GM18511 (cell line): ENCODE measurements around the gene EYA2.

Experiments used
- ATAC-seq: cut with Tn5 transposase; IDR thresholded peaks from one replicate; pipeline ENCODE4 v1.9.1; 2021; ENCODE audit warnings: mild to moderate bottlenecking, moderate library complexity; ENCODE audit not compliant: unreplicated experiment

EYA2 gene

DNA sequence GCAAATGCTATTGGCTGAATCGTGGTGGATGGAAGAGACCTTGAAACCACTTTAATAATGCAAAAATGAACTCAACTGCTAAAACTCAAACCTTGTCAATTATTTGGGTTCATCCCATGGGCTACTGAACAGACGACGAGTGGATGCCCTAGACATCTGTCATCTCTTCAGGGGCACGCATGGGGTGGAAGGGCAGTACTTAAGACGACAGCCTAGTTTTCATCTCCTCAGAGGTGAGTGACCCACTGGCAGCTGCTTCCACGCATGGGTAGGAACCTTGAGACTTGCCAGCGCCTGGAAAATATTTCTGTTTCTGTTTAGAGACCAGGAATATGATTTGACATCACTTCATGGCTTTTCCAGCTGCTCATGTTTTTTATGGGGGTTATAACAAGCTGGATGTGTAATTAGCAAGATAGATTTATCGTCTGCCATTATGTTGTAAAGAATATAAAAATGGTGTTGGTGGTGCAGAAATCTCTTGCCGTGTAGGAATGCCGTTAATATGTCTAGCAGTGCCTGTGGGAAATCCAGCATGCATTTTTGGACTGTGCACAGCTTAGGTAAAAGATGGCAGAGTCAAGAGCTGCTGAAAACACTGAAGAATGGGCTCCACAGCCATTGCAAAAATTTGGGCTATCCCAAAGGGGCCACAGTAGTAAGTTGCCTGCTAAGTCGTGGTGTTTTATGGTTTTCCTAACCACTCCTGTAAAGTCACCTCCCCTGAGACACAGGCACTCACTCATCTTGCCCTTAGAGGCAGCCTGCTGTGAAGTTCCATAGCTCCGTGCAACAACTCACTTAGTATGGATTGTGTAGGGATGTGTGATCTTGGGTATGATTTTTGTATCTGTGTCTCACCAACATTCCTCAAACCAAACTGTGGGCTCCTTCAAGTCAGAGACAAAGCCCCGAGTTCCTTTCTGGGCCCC, 203.3 kb downstream of the EYA2 start:
- no peak for ATAC-seq

DNA sequence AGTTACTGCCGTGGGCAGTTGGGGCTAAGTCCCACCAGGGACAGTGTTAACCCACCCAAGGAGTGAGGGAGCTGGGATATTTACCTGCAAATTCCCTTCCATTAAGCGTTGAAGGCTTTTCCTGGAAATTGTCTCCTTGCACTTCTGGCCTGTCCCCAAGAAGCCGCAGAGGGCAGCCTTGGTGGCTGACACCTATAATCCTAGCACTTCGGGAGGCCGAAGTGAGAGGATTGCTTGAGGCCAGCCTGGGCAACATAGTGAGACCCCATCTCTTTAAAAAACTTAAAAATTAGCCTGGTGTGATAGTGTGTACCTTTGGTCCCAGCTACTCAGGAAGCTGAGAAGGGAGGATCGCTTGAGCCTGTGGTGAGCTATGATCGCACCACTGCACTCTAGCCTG, 204.4 kb downstream of the EYA2 start:
- no peak for ATAC-seq

- ATAC-seq: no peak
These were observed 205.3 kb downstream of the EYA2 start for GRCh38 chr20:47099825-47100441.

- no peak for ATAC-seq
These were observed 208.0 kb downstream of the EYA2 start for GRCh38 chr20:47102629-47103028.

GRCh38 chr20:47106786-47107185, 212.1 kb downstream of the EYA2 start:
- no peak for ATAC-seq

DNA sequence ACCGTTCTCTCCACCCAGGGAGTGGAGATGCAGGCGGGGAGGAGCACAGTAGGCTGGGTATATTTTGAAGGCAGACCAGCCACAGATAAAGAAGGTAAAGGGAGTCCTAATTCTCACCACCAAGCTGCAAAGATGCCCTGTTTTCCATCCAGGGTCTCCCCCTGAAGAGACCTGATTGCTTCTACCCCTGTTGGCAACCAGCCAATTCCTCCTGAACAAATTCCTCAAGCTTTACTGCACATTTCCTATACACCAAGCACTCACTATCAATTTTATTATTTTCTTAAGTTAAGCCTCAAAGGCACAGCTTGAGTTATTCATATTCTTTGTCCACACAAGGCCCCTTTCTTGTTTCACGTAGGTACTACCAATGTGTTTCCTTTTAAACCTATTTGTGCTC, 214.4 kb downstream of the EYA2 start:
- ATAC-seq: no peak

- ATAC-seq: no peak
These were observed 216.2 kb downstream of the EYA2 start for GRCh38 chr20:47110819-47111218.

DNA sequence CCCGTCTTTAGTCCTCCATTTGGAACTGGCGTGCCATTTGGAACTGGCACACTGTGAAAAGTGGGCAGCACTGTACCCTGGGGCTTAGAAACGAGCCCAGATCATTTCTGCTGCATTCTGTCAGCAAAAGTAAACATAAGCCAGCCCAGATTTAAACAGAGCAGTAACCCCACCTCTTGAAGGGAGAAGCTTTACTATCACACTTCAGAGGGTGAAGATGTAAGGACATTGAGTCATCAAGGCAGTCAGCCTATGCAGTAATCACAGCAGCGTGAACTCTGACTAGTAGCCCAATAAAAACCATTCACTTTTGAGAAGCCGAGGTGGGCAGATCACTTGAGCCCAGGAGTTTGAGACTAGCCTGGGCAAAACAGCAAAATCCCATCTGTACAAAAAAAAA, 216.9 kb downstream of the EYA2 start:
- no peak for ATAC-seq

DNA sequence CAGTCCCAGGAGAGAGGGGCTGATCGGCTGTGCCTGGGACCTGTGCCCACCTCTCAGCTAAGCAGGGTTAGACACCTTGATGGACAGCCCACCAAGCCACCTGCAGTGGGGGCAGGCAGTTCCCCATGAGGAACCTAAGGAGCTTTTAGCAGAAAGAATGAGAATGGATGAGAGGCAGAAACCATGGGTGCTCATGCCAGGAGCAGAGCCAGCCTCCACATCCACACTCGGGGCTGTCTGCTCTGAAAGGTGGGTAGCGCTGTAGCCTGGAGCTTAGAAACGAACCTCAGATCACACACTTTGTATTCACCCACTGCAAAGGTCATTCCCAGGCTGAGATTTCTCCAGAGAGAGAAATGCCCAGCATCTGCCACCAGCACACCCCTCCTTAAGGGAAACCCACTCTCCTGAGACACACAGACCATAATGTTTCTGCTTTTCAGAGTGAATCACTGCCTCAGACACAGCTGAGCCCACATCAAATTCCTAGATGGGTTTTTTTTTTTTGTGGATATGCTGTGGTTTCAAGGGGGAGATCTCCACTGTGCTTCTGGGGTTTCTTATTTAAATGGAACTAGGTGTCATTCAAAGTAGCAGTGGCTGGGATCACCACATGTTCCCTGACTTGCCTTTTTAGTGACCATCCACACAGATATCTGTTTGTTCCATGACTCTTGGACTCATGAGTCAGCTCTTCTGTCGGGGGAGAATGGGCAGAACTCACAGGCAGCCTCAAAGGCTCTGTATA, 218.9 kb downstream of the EYA2 start:
- no peak for ATAC-seq

DNA sequence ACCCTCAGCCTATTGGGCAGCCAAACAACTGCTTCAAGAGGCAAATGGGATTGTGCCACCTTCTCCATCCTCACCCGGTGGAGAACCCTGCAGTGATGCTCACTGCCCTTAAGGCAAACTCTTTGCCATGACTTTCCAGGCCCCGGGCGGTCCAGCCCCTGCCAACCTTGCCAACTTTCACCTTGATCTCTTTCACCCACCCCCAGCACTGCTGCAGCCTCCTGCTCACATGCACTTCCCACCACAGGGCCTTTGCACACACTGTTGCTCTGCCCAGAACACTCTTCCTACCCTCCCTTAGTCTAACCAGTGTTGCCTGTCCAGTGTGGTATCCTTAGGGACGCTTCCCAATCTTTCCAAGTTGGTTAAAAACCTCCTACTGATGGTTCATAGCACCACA, 221.1 kb downstream of the EYA2 start:
- ATAC-seq: no peak

- ATAC-seq: no peak
These were observed 222.7 kb downstream of the EYA2 start for GRCh38 chr20:47117371-47117770.

DNA sequence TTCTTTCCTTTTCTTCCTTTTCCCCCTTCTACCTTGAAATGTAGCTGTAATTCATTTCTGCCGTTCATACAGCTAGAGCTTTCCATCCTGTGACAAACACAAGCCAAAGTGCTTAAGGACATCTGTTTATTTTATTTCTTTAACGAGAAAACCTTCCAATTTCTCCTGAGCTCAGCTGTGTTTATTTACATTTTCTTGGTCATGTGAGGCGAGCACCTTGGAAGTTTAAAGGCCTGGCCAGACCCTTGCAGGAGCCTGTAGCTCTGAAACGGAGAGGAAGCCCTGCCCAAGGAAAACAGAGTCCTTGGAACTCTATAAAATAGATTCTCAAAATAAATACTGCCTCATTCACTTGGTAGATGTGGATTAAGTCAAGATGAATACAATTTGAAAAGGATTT, 223.1 kb downstream of the EYA2 start:
- no peak for ATAC-seq

- ATAC-seq: no peak
These were observed 223.6 kb downstream of the EYA2 start for GRCh38 chr20:47118206-47118605.

DNA sequence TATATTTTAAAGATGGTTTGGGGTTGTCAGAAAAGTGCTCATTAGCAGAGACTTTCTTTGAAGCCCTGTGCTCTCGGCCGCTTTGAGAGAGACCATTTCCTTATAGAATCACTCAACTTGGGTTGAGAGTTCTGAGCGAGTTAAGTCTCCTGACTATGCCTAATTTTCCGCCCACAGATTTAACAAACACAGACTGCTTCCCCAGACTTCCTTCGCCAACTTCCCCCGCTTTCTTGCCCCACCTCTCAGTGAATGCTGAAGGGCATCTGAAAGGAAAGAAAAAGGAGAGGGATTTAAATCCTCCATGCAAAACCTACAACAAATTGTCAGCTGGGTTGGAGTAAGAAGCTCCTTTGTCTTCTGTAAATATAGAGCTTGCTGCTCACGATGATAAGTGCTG, 224.0 kb downstream of the EYA2 start:
- no peak for ATAC-seq

DNA sequence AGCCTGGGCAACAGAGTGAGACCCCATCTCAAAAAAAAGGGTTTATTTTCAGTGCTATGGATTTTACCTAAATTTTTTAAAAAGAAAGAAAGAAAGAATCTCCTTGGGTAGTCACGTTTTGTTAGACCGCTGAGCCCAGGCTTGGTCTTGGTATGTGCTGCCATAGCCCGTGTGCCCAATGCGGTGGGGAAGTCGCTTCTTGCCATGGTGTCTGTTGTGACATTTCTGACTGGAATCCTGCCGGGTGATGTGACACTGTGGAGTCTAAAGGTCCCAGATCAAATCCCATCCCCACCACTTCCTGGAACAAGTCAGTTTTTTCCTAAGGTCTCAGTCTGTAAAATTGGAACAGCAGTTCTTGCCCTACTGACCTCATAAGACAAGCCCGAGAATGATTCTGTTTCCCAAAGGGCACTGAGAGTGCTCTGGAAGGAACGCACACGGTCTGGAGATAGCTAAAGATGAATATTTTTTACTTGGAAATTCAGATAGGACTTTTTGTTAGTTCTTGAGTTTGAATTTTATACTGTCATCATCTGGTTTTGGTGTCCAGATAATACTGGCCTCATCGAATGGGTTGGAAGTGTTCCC, 225.8 kb downstream of the EYA2 start:
- no peak for ATAC-seq

- ATAC-seq: no peak
These were observed 227.9 kb downstream of the EYA2 start for GRCh38 chr20:47122560-47122959.

DNA sequence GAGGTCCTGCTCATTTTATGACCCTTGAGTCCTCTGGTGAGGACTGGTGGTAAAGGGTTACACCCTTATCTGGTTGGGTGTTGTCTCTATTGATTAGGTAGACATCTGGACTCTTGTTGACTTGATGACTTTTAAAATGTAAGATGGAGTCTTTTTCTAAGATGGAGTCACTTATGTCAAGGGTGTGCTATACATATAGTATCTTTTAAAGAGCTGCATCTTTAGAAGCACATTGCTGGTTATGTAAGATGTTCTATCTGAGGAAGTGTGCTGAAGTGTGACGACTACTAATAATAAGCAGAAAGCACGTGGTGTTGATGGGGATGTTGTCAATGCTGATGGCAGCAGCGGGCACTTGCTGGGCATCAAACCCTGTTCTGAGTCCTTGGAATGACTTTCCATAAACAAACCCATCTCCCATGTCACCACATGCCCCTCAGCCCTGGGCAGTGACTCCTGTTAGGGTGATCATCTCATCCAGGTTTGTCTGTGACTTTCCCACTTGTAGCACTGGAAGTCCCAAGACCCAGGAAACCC, 229.6 kb downstream of the EYA2 start:
- no peak for ATAC-seq

- ATAC-seq: no peak
These were observed 230.8 kb downstream of the EYA2 start for GRCh38 chr20:47125508-47125757.

- ATAC-seq: no peak
These were observed 231.3 kb downstream of the EYA2 start for GRCh38 chr20:47125758-47126591.

DNA sequence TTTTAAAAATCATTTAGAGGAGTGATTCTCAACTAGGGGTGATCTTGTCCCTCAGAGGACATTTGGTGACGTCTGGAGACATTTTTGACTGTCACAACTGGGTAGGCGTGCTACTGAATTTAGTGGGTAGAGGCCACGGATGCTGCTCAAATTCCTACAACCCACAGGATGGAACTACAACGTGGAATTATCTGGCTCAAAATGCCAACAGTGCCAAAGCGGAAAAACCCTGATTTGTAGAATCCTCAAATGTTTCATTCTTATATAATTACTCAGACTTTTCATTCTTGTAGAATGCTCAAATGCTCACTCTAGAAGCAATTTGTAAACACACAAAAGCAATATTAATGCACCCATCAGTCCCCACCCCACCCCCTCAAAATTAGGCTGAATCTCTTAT, 232.1 kb downstream of the EYA2 start:
- no peak for ATAC-seq

- no peak for ATAC-seq
These were observed 232.9 kb downstream of the EYA2 start for GRCh38 chr20:47127546-47127945.
